Brain microvascular endothelial cell (primary cell): ENCODE data around the gene MYOM1.
A peak's percentile ranks its signal among the peaks of the same experiment; 100 is the strongest.
"Not testable (repeated sequence)": the region's sequence is repeated elsewhere in the genome, so short reads cannot be mapped to it uniquely, and the experiment has no call there.

ENCODE experiments used
- DNase-seq: peaks from one replicate; pipeline ENCODE4 v3.0.0-alpha.2; 2020
- H3K27ac ChIP-seq: fragments of 250-450 bp; sonication (Bioruptor Pico); 2 replicates; pipeline ENCODE4 v1.5.1; 2020; ENCODE audit warnings: mild to moderate bottlenecking, moderate library complexity
- H3K27me3 ChIP-seq: fragments of 250-450 bp; sonication (Bioruptor Pico); replicated peaks from 2 replicates; pipeline ENCODE4 v1.5.1; 2020; ENCODE audit warnings: mild to moderate bottlenecking
- H3K36me3 ChIP-seq: fragments of 250-450 bp; sonication (Bioruptor Pico); replicated peaks from 2 replicates; pipeline ENCODE4 v1.5.1; 2020; ENCODE audit warnings: mild to moderate bottlenecking
- H3K4me3 ChIP-seq: 2 replicates; pipeline ENCODE4 v1.5.1; 2011; ENCODE audit warnings: low read depth, mild to moderate bottlenecking, control low read depth, low read length, moderate library complexity
- in situ Hi-C: cut with HindIII; loops from 2 replicates; pipeline ENCODE4 v1.10.0; 2017; ENCODE audit warnings: low sequenced_read_pairs, low pct_ligation_motif_present
- TF ChIP-seq, protein P1 (sequence below): IDR thresholded peaks from 2 replicates; pipeline ENCODE4 v1.5.1; 2011; ENCODE audit warnings: low read depth, mild to moderate bottlenecking, moderate library complexity, low read length, control low read depth, inconsistent platforms; ENCODE audit errors: missing control alignments

The MYOM1 gene

DNA sequence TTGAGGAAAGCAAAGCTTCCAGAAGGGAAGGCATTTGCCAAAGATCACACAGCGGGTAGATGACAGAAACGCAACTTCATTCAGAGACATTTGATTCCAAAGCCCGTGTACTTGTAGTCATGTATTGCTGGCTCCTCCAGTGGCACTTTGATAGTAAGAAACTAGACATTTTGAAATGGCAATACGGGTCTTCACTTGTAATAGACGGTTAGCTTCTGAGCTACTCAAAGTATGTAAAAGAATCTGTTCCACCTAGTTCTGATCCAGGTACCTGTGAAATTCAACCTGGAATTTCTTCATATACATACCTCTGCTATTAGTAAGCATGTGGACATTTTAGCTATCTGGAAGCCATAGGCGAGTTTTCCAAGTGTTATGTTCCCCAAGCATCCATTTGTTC, 1.7 kb upstream of the MYOM1 start:
- Histone ChIP-seq H3K27me3 (no peaks in the 10 kb centered on the region), H3K4me3 (no peak overlapping the region), H3K36me3 (no peaks in the 10 kb centered on the region), H3K27ac (no peak overlapping the region)
- TF ChIP-seq, protein P1, sequence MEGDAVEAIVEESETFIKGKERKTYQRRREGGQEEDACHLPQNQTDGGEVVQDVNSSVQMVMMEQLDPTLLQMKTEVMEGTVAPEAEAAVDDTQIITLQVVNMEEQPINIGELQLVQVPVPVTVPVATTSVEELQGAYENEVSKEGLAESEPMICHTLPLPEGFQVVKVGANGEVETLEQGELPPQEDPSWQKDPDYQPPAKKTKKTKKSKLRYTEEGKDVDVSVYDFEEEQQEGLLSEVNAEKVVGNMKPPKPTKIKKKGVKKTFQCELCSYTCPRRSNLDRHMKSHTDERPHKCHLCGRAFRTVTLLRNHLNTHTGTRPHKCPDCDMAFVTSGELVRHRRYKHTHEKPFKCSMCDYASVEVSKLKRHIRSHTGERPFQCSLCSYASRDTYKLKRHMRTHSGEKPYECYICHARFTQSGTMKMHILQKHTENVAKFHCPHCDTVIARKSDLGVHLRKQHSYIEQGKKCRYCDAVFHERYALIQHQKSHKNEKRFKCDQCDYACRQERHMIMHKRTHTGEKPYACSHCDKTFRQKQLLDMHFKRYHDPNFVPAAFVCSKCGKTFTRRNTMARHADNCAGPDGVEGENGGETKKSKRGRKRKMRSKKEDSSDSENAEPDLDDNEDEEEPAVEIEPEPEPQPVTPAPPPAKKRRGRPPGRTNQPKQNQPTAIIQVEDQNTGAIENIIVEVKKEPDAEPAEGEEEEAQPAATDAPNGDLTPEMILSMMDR: no peak
- no peak for DNase-seq
- in situ Hi-C loops: no loop called here

DNA sequence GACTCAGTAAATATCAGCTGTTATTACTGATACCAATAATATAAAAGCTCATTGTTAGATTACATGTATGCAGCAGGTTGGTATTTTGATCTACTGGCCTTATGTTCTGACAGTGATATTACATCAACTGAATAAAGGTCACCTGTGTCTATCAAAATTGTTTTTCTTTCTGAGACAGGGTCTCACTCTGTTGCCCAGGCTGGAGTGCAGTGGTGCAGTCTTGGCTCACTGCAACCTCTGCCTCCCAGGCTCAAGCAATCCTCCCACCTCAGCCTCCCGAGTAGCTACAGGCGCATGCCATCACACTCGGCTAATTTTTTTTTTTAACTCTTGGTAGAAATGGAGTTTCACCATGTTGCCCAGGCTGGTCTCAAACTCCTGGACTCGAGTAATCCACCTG, 1.1 kb upstream of the MYOM1 start:
- H3K4me3 ChIP-seq, H3K36me3 ChIP-seq, H3K27me3 ChIP-seq, DNase-seq, H3K27ac ChIP-seq, in situ Hi-C loops: not testable (repeated sequence)

DNA sequence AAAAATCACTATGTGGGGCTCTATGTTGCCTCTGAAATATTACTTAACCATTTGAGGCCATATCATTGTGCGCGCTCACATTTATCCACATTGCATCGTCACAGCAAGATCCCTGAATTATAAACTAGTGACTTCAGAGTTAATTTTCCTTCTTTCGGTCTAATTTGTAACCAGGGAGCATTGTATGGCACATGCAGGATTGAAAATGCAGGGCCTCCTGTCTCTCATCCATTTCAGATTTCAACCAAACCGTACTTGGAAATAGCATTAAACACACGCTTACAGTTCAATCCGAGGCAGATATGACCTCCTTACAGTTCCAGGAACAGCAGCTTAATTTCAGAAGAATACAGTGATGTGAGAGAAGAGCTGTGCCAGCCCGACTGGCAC, 532 bp downstream of the MYOM1 start:
- Histone ChIP-seq H3K27ac (no peak overlapping the region), H3K36me3 (no peaks in the 10 kb centered on the region), H3K27me3 (no peaks in the 10 kb centered on the region), H3K4me3 (no peak overlapping the region)
- TF ChIP-seq, protein P1: no peak
- DNase-seq: no peak
- in situ Hi-C loops: no loop called here

DNA sequence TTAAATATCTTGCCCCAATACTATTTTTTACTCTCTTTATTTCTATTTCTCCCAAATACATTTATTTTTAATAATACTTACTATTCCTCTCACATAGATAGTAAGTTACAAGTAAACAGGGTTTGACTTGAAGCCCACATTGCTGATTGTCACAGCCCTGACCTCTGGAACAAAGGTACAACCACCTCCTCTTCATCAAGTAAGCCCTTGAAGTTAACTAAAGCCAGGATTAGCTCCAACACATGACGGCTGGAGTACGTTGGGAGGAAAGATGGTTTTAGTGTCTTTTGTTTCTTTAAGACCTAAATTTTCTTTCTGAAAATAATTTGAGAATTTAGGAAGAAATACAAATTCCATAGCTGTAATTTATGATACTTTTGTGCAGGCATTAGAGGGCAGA, 949 bp downstream of the MYOM1 start:
- no peaks in the 10 kb centered on the region for H3K27me3 ChIP-seq
- H3K27ac ChIP-seq: no peak overlapping the region
- DNase-seq: no peak
- H3K36me3 ChIP-seq: no peaks in the 10 kb centered on the region
- TF ChIP-seq, protein P1: no peak
- no peak overlapping the region for H3K4me3 ChIP-seq
- in situ Hi-C loops: no loop called here

DNA sequence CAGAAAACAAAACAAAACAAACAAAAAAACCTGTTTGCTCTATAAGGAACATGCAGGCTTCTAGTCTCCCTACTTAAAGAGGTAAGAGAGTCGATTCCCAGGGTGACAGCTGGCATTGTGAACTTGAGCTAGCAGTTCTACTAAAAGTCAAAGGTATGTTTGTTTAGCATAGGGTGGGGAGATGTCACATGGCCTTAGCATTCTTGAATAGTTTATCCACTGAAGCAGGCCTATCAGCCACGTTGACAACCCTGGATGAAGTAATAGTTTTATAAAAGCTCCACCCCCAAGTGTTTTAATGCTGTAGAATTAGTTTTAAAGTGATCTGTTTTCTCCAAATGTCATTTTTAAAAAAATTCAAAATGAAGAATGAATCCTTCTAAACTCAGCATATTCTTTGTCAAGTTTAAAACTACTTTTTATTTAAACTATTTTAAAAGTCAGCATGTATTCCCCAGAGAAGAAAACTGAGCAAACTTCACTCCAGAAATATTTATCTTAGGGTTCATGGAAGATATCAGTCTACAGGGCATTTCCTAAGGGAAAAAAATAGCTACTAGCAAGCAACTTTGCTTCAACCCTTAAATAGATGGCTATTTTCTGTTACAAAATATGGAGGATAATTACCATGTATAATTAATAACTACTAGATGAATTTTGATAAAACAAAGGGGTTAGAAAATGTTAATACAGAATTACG, 1.7 kb downstream of the MYOM1 start:
- in situ Hi-C loops: no loop called here
- H3K36me3 ChIP-seq: no peaks in the 10 kb centered on the region
- TF ChIP-seq, protein P1: no peak
- no peak overlapping the region for H3K4me3 ChIP-seq
- H3K27ac ChIP-seq: no peak overlapping the region
- no peaks in the 10 kb centered on the region for H3K27me3 ChIP-seq
- peak; percentile 54 for DNase-seq

DNA sequence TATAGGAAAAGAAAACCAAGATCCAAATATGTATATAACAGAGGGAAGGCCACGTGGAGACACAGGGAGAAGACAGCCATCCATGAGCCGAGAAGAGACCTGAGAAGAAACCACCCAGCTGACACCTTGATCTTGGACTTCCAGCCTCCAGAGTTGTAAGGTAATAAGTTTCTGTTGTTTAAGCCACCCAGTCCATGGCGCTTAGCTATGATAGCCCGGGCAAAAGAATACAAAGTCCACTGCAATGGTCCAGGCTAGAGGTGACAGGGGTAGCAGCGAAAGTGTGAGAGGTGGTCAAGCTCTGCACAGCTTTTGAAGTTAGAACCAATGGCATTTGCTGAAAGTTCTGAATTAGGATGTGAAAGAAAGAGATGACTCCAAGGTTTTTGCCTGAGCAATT, 2.8 kb downstream of the MYOM1 start:
- no peak overlapping the region for H3K4me3 ChIP-seq
- no peaks in the 10 kb centered on the region for H3K36me3 ChIP-seq
- no peaks in the 10 kb centered on the region for H3K27me3 ChIP-seq
- DNase-seq: no peak
- TF ChIP-seq, protein P1: no peak
- in situ Hi-C loops: no loop called here
- H3K27ac ChIP-seq: no peak overlapping the region
